HG03108 (cell line): ENCODE data around the gene PCDH15.

Experiments used
- ATAC-seq: cut with Tn5 transposase; IDR thresholded peaks from one replicate; pipeline ENCODE4 v1.9.1; 2021; ENCODE audit warnings: moderate library complexity; ENCODE audit not compliant: unreplicated experiment

The PCDH15 gene

DNA sequence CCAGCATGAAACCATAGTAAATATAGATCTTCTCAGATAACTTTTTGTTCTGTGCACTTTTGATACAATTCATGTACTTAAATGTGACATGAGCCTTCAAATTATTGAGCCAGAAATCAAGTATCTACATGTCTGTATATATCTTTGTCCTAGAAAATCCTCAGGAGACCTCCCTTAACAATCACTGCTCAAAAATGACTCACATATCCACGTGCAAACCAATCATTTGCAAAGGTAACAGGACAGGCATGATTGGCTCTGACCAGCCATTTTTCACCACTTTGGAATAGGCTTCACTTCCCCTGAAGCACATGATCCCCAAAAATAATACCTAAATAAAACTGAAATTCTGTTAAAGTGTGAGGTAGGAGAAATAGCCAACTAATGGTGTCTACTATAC lies 902.5 kb downstream of the PCDH15 start:
- ATAC-seq: no peak

- no peak for ATAC-seq
These were observed 906.9 kb downstream of the PCDH15 start for GRCh38 chr10:53894145-53894544.

DNA sequence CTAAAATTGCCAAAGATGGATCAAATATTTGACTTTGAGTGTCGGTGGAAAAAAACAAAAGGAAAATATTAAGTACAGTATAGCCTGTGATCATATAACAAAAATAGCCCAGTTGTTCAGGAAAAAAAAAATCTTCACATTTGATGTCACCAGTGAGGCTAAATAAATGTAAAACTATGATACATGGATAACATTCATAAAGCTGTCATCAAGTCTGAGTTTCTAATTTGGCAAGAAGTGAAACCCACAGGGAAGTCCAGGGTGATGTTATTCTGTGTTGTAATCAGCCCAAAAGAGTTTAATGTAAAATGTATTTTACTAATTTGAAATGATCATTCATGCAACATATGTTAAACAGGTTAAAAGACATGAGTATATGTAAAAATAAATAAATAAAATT lies 908.0 kb downstream of the PCDH15 start:
- ATAC-seq: no peak

GRCh38 chr10:53886325-53887300 lies 914.4 kb downstream of the PCDH15 start:
- no peak for ATAC-seq

DNA sequence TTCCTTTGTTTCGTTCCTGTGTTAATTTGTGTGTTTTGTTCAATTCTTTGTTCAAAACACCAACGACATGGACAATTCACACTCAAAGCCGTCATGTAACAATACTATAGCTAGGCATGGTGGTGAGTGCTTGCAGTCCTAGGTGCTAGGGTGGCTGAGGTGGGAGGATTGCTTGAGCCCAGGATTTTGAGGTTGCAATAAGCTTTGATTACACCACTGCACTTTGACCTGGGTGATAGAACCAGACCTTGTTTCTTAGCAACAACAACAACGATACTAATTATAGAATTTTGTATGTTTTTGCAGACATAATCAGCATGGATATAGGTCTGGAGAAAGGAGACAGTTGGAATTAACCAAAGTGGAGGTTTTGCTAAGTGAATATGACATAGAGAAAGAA lies 936.2 kb downstream of the PCDH15 start:
- no peak for ATAC-seq

DNA sequence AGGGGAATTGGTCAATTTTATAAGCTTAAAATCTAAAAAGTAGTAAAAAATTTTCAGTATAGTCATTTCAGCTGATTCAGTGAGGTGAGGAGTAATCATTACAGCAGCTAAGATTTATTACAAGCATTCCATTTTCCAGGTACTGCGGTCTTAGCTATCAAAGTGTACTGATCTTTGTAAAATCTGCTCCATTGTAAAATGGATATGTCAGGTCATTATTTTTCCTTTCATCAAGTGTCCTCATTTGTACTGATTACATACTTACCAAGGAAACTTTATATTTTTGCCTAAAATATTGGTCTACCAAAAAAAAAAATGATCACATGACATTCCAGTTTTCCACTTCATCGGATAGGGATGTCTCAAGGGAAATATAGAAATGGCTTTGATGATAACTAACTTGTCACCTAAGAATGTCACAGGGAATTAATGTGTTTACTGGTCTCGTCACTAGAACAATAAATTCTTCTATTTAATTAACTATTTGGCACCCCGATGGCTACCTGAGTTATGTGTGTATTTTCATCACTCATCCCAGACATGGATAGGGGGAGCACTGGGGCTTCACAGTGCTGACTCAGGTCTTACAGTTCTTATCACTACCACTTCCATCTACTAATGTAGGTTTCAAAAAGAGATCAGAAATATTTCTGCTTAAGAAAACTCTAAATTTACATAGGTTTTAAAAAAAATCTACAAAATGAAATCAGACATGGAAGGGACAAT lies 948.4 kb downstream of the PCDH15 start:
- no peak for ATAC-seq

DNA sequence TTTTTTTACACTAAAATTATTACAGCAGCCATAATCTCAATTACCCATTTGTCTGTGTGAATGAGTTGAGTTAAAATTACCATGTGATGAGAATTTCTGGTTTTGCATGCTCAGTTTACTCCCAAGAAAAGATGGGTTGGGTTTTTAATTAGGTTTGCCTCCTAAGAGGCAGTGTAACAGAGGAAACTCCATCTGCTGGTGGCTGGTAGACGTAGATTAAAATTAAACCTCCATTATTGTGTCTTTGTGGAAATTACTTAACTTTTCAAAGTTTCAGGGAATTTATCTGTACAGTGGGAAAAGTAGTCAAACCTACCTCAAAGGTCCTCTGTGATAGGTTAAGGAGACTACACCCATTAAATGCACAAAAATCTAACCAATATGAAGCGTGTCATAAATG lies 954.2 kb downstream of the PCDH15 start:
- ATAC-seq: no peak

GRCh38 chr10:53843736-53844362 lies 957.2 kb downstream of the PCDH15 start:
- ATAC-seq: no peak

DNA sequence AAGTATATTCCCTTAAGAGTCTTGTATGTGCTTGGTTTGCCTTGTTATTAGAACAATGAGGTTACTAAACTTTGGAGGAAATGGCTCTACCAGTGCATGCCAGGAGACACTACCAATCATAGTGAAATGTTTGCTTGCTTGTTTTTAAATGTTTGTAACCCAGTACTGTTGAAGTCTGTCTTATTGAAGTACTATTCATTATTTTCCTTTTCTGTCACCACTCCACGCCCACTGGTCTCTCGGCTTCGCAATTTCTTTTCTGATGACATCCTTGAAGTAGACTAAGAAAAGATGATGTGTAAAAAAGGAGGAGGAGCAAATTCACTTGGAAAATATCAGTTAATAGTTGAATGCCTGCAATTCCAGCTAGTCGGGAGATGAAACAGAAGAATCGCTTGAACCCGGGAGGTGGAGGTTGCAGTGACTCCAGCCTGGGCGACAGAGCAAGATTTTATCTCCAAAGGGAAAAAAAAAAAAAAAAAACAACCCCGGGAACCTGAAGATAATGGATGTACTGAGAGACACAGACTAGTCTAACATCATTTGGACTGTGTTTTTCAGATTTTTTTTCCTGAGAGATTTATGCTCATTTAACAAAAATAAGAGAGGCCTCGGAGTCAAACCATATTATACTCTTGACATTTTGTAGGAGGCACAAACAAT lies 959.4 kb downstream of the PCDH15 start:
- ATAC-seq: no peak

GRCh38 chr10:53840653-53841052 lies 960.4 kb downstream of the PCDH15 start:
- ATAC-seq: no peak

- ATAC-seq: no peak
These were observed 961.5 kb downstream of the PCDH15 start for GRCh38 chr10:53839440-53840039.

DNA sequence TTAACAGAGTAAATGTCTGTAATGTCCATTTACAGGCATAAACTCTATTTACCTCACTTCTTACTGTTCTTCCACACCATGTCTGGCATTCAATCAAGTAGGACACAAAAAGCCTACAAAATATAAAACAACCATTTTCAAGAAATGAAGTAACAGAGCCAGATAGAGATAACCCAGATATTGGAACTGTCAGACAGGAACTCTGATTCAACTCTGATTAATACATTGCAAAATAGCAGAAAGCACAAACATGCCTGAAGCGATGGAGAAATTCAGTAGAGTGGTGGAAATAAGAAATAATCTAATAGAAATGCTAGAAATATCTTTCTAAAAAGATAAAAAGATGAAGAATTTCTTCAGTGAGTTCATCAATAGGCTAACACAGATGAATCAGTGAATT lies 964.4 kb downstream of the PCDH15 start:
- no peak for ATAC-seq

GRCh38 chr10:53833908-53834307 lies 967.1 kb downstream of the PCDH15 start:
- ATAC-seq: no peak

DNA sequence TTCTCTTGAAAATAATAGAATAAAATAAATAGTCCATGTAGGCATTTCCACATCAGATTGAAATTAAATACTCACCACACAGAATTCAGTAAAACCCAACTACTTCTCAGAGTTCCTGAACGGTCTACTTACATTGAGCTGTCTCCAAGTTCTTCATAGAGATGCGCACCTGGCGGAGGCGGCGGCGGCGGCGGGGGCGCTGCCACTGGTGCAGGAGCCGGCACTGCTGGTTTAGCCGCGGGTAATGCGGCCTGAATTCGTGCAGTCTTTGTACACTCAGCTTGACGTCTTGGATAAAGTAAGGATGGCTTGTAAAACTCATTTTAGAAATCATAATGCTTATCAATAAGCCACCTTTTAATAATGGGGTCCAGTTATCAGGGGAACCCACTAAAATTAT lies 973.8 kb downstream of the PCDH15 start:
- no peak for ATAC-seq

- no peak for ATAC-seq
These were observed 992.2 kb downstream of the PCDH15 start for GRCh38 chr10:53808677-53809372.

DNA sequence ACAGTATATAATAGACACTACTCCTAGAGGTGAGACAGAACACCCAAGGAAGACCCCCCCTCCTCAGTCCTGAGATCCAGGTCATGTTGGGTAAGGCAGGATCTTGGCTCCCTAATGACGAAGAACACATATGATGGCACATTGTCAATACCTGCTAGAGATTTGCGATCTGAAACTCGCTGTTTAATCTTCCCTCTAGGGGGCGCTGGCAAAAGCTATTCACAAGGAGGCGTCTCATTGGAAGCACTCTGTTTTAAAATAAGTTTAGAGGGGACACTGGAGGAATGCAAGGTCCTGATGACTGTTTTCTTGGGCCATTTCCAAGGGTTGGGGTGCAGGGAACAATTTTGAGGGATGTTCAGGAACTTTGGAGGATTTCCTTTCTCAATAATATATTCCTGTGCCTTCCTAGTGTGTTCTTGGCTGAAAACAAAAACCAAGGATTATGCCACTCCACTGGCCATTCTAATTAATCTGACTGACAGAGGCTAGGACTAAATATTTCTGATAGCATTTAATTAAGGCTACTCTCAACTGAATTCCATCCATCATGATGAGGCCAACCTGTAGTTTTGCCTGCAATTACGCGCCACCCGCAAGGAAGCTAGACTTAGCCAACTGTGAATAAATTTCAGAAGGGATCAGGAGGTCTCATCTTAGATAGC lies 1014.7 kb downstream of the PCDH15 start:
- ATAC-seq: no peak

DNA sequence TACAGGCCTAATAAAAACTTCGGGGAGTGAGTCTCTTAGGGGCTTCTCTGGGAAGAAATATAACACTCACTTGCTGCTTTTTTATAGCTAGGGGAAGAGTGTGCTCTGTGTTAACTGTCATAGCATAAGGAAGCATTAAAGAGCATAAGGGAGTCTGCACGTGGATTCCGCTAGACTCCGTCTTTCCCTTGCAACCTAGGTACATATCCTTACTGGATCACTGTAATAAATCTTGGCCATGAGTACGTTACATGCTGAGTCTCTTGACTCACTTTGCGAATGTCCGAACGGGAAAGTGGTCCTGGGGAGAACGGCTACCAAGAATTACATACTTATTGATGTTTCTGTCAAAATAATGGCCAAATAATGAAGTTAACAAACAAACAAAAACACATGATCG lies 1029.3 kb downstream of the PCDH15 start:
- ATAC-seq: no peak

DNA sequence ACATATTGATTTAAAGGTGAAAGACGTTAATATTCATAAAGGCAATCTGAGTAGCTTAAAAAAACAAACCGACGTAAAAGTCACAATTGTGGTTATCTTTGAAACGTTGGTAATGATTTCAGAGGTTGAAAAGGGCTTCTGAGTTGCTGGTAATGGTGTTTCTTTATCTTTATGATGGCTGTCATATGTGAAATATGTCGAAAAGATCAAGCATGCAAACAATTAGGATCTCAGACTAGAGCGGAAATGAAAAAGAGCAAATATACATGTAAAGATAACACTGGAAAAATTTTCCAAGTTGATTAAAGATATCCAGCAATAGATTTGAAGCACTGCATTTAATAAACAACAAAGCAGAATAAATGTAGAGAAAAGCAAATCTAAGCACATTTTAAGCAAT lies 1030.1 kb downstream of the PCDH15 start:
- no peak for ATAC-seq

- no peak for ATAC-seq
These were observed 1035.7 kb downstream of the PCDH15 start for GRCh38 chr10:53765311-53765710.
